Large intestine (tissue), 3 donors: ENCODE results near the gene TRIM22. TPM values are rescaled to one million over a fixed set of nuclear protein-coding genes. Genes with fewer than 3 reads are reported as not detected.

Experiments used
- DNase-seq, 2 donors: peaks; one replicate each; pipeline versions ENCODE4 v3.0.0 to v3.0.0-alpha.2; 2013
- H3K27ac ChIP-seq: one replicate; pipeline ENCODE4 v1.5.1; 2013; ENCODE audit warnings: low read length
- H3K27me3 ChIP-seq: 2 replicates; pipeline ENCODE4 v1.6.1; 2013; ENCODE audit warnings: low read length; ENCODE audit not compliant: control insufficient read depth, insufficient read depth
- H3K36me3 ChIP-seq: 2 replicates; pipeline ENCODE4 v1.6.1; 2013; ENCODE audit warnings: low read length; ENCODE audit not compliant: control insufficient read depth, insufficient read depth
- H3K4me1 ChIP-seq: one replicate; pipeline ENCODE4 v1.6.1; 2013; ENCODE audit warnings: low read length; ENCODE audit not compliant: control insufficient read depth, insufficient read depth
- H3K4me3 ChIP-seq: one replicate; pipeline ENCODE4 v1.5.1; 2013; ENCODE audit warnings: low read length
- H3K9me3 ChIP-seq: one replicate; pipeline ENCODE4 v1.6.1; 2013; ENCODE audit warnings: mild to moderate bottlenecking, low read depth, low read length, moderate library complexity; ENCODE audit not compliant: control insufficient read depth
- WGBS: methylation state at CpG from one replicate; pipeline ENCODE4 v1.1.5; 2013; ENCODE audit warnings: low lambda C conversion rate; ENCODE audit not compliant: insufficient coverage; 5-methylcytosine and 5-hydroxymethylcytosine counted together
- polyA plus RNA-seq: library from polyadenylated mRNA; unstranded; fragments of 120-200 nt; gene quantifications from one replicate; pipeline ENCODE4 v1.2.1, GENCODE V29; 2013

TRIM22 gene
- polyA plus RNA-seq, 1 donor: 15.2 TPM

DNA sequence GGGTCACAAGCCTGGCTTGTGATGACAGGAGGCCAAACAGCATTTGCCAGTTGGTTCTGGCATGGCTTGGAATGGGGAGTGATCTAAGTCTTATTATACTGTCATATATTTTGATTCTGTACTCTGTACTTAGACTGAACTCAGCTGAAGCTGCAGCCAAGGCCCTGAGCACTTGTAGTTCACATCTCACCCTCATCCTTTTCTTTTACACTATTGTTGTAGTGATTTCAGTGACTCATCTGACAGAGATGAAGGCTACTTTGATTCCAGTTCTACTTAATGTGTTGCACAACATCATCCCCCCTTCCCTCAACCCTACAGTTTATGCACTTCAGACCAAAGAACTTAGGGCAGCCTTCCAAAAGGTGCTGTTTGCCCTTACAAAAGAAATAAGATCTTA lies 47.5 kb downstream of the TRIM22 start:
- Histone ChIP-seq H3K36me3 (no peaks in the 10 kb centered on the region), H3K27me3 (no peaks in the 10 kb centered on the region), H3K9me3 (no peaks in the 10 kb centered on the region), H3K4me3 (no peak overlapping the region), H3K27ac (no peak overlapping the region), H3K4me1 (no peaks in the 10 kb centered on the region)
- no peak for DNase-seq

- 100% methylated on average over 1 of the region's 6 CpGs for WGBS
- H3K36me3 ChIP-seq: no peaks in the 10 kb centered on the region
- no peaks in the 10 kb centered on the region for H3K27me3 ChIP-seq
- H3K4me3 ChIP-seq: no peak overlapping the region
- DNase-seq: no peak
- no peaks in the 10 kb centered on the region for H3K4me1 ChIP-seq
- no peak overlapping the region for H3K27ac ChIP-seq
- H3K9me3 ChIP-seq: no peaks in the 10 kb centered on the region
Measured at GRCh38 chr11:5737670-5738392, 48.2 kb downstream of the TRIM22 start.

GRCh38 chr11:5738431-5738830 lies 48.8 kb downstream of the TRIM22 start:
- no peak for DNase-seq
- no peak overlapping the region for H3K27ac ChIP-seq
- H3K9me3 ChIP-seq: no peaks in the 10 kb centered on the region
- no peaks in the 10 kb centered on the region for H3K4me1 ChIP-seq
- no peak overlapping the region for H3K4me3 ChIP-seq
- H3K27me3 ChIP-seq: no peaks in the 10 kb centered on the region
- no peaks in the 10 kb centered on the region for H3K36me3 ChIP-seq
- 50% methylated on average over 1 of the region's 1 CpG for WGBS

DNA sequence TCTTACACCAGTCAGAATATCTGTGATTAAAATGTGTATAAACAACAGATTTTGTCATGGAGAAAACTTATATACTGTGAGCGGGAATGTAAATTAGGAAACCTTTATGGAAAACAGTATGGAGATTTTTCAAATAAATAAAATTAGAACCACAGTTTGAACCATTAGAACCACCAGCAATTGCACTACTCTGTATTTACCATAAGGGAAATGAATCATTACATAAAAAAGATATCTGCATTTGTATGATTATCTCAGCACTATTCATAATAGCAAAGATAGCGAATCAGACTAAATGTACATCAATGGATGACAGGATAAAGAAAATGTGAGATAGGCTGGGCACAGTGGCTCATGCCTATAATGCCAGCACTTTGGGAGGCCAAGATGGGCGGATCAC lies 57.0 kb downstream of the TRIM22 start:
- WGBS: 100% methylated on average over 1 of the region's 3 CpGs
- H3K36me3 ChIP-seq: no peaks in the 10 kb centered on the region
- no peak overlapping the region for H3K27ac ChIP-seq
- no peaks in the 10 kb centered on the region for H3K27me3 ChIP-seq
- H3K4me3 ChIP-seq: no peak overlapping the region
- no peaks in the 10 kb centered on the region for H3K9me3 ChIP-seq
- H3K4me1 ChIP-seq: no peaks in the 10 kb centered on the region
- no peak for DNase-seq

DNA sequence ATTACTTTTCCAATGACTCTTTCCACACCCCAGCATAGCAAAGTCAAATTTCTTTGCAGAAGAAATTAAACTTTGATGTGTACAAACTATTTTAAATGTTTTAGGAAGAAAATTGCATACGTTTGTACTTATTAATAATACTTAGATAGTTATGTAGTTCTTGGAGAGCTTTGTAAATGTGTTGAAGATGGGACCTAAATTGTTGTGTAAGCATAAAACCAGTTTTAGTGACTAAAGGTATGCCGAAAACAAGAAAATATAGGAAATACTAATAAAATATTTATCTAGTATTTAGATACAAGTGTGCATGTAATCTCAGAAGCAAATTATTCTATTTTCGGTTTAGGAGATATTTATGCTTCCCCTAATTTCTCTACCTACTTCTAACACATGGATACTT lies 60.2 kb downstream of the TRIM22 start:
- no peak for DNase-seq
- no peaks in the 10 kb centered on the region for H3K4me1 ChIP-seq
- H3K27ac ChIP-seq: no peak overlapping the region
- 100% methylated on average over 1 of the region's 3 CpGs for WGBS
- no peak overlapping the region for H3K4me3 ChIP-seq
- no peaks in the 10 kb centered on the region for H3K27me3 ChIP-seq
- H3K36me3 ChIP-seq: no peaks in the 10 kb centered on the region
- no peaks in the 10 kb centered on the region for H3K9me3 ChIP-seq

DNA sequence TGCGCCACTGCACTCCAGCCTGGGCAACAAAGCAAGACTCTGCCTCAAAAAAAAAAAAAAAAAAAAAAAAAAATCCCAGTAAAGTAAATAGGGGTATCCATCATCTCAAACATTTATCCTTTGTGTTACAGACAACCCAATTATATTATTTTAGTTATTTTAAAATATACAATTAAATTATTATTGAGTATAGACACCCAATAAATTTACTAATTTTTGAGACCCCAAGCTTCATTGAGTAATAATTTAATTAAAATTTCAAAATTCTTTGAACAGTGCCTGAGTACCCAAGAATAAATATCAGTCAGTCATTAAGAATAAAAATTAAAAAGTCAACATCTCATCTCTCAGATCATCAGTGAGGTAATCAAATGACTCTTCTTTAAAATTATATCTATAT lies 64.4 kb downstream of the TRIM22 start, which contains the start of gene OR52N4:
TSS of gene OR52N4 (plus strand) at position 301 of the 400 bp plus-strand sequence. CDS start 498 bp downstream, outside the sequence.
- H3K27ac ChIP-seq: no peak within 1 kb of the TSS
- no peaks in the 10 kb centered on the region for H3K9me3 ChIP-seq
- no peaks in the 10 kb centered on the region for H3K36me3 ChIP-seq
- no peak within 1 kb of the TSS for H3K4me3 ChIP-seq
- no CpG with 5 or more reads among the region's 1 CpG for WGBS
- no peaks in the 10 kb centered on the region for H3K27me3 ChIP-seq
- no peak for DNase-seq
- no peaks in the 10 kb centered on the region for H3K4me1 ChIP-seq

Other genes starting within 250 kb of the TRIM22 start
- gene OR51I1, start 248.3 kb upstream of the TRIM22 start, polyA plus RNA-seq: not detected
- gene OR51I2, start 240.5 kb upstream of the TRIM22 start, polyA plus RNA-seq: not detected
- gene OR52D1, start 201.1 kb upstream of the TRIM22 start, polyA plus RNA-seq: not detected
- not detected for gene UBQLN3, start 179.8 kb upstream of the TRIM22 start, polyA plus RNA-seq
- gene UBQLNL, start 173.1 kb upstream of the TRIM22 start, polyA plus RNA-seq: 0.70 TPM
- gene OR52H1, start 141.2 kb upstream of the TRIM22 start, polyA plus RNA-seq: not detected
- gene OR52B6, start 108.9 kb upstream of the TRIM22 start, polyA plus RNA-seq: not detected
- gene TRIM6, start 93.2 kb upstream of the TRIM22 start, polyA plus RNA-seq: 2.6 TPM
- gene TRIM34, start 64.8 kb upstream of the TRIM22 start, polyA plus RNA-seq: 11.6 TPM
- gene TRIM5, start 4.7 kb upstream of the TRIM22 start, polyA plus RNA-seq: 23.9 TPM
- gene OR56B1, start 46.7 kb downstream of the TRIM22 start, polyA plus RNA-seq: not detected
- gene OR52N4, start 64.5 kb downstream of the TRIM22 start, polyA plus RNA-seq: 0.04 TPM
- gene OR52N5, start 93.6 kb downstream of the TRIM22 start, polyA plus RNA-seq: not detected
- not detected for gene OR52N1, start 101.5 kb downstream of the TRIM22 start, polyA plus RNA-seq
- gene OR52N2, start 119.1 kb downstream of the TRIM22 start, polyA plus RNA-seq: not detected
- not detected for gene OR52E6, start 152.1 kb downstream of the TRIM22 start, polyA plus RNA-seq
- gene OR52E8, start 167.9 kb downstream of the TRIM22 start, polyA plus RNA-seq: not detected
- gene OR52E4, start 190.8 kb downstream of the TRIM22 start, polyA plus RNA-seq: not detected
- not detected for gene OR52E5, start 203.4 kb downstream of the TRIM22 start, polyA plus RNA-seq